ENCODE data around the gene CTSE.

The CTSE gene

GRCh38 chr1:205986292-205986691 lies 37.4 kb downstream of the CTSE start:
- DNase-seq (ENCODE audit: low read depth), result no peak
- no peak; the same call in 1 of the 2 replicates for TF ChIP-seq CTCF (IDR thresholded peaks at IDR 0.05; ENCODE audit: control insufficient read depth, extremely low read depth, insufficient read depth)
- H3K4me3 ChIP-seq (ENCODE audit: low read depth, low read length), result no peak overlapping the region

- no peak overlapping the region for H3K4me3 ChIP-seq (ENCODE audit: low read depth, low read length)
- TF ChIP-seq CTCF (IDR thresholded peaks at IDR 0.05; ENCODE audit: control insufficient read depth, extremely low read depth, insufficient read depth), result no peak
- no peak for DNase-seq (ENCODE audit: low read depth)
Observed at GRCh38 chr1:205985330-205986005, 38.2 kb downstream of the CTSE start.

- no peak overlapping the region for H3K4me3 ChIP-seq (ENCODE audit: low read depth, low read length)
- DNase-seq (ENCODE audit: low read depth), result peak; percentile 55
- peak; percentile 91 for TF ChIP-seq CTCF (IDR thresholded peaks at IDR 0.05; ENCODE audit: control insufficient read depth, extremely low read depth, insufficient read depth)
Observed at GRCh38 chr1:205983925-205984725, 39.6 kb downstream of the CTSE start.

GRCh38 chr1:205981257-205981656 lies 42.4 kb downstream of the CTSE start:
- H3K4me3 ChIP-seq (ENCODE audit: low read depth, low read length), result no peak overlapping the region

GRCh38 chr1:205980237-205980870 lies 43.3 kb downstream of the CTSE start:
- no peak overlapping the region for H3K4me3 ChIP-seq (ENCODE audit: low read depth, low read length)
- DNase-seq (ENCODE audit: low read depth), result no peak
- TF ChIP-seq CTCF (IDR thresholded peaks at IDR 0.05; ENCODE audit: control insufficient read depth, extremely low read depth, insufficient read depth), result no peak

More at GRCh38 chr1:205981257-205981656, 42.4 kb downstream of the CTSE start:
- TF ChIP-seq CTCF (IDR thresholded peaks at IDR 0.05; ENCODE audit: control insufficient read depth, extremely low read depth, insufficient read depth), result no peak
- DNase-seq (ENCODE audit: low read depth), result no peak

- H3K4me3 ChIP-seq (ENCODE audit: low read depth, low read length), result no peak overlapping the region
- DNase-seq (ENCODE audit: low read depth), result no peak
- TF ChIP-seq CTCF (IDR thresholded peaks at IDR 0.05; ENCODE audit: control insufficient read depth, extremely low read depth, insufficient read depth), result no peak
Observed at GRCh38 chr1:205979301-205979700, 44.4 kb downstream of the CTSE start.

All from LNCaP clone FGC (cell line).